HG03139 (cell line): Measurements from ENCODE around the gene ACOT8.
A peak's percentile ranks its signal among the peaks of the same experiment; 100 is the strongest.
"Not testable (repeated sequence)": the region's sequence is repeated elsewhere in the genome, so short reads cannot be mapped to it uniquely, and the experiment has no call there.

ENCODE experiments used
- ATAC-seq: cut with Tn5 transposase; IDR thresholded peaks from one replicate; pipeline ENCODE4 v1.9.1; 2021; ENCODE audit not compliant: unreplicated experiment

ACOT8 gene

DNA sequence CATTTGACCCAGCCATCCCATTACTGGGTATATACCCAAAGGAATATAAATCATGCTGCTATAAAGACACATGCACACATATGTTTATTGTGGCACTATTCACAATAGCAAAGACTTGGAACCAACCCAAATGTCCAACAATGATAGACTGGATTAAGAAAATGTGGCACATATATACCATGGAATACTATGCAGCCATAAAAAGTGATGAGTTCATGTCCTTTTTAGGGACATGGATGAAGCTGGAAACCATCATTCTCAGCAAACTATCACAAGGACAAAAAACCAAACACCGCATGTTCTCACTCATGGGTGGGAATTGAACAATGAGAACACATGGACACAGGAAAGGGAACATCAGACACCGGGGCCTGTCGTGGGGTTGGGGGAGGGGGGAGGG lies 59.2 kb downstream of the ACOT8 start:
- not testable (repeated sequence) for ATAC-seq

DNA sequence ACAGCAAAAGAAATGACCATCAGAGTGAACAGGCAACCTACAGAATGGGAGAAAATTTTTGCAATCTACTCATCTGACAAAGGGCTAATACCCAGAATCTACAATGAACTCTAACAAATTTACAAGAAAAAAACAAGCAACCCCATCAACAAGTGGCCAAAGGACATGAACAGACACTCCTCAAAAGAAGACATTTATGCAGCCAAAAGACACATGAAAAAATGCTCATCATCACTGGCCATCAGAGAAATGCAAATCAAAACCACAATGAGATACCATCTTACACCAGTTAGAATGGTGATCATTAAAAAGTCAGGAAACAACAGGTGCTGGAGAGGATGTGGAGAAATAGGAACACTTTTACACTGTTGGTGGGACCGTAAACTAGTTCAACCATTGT lies 59.7 kb downstream of the ACOT8 start:
- not testable (repeated sequence) for ATAC-seq

DNA sequence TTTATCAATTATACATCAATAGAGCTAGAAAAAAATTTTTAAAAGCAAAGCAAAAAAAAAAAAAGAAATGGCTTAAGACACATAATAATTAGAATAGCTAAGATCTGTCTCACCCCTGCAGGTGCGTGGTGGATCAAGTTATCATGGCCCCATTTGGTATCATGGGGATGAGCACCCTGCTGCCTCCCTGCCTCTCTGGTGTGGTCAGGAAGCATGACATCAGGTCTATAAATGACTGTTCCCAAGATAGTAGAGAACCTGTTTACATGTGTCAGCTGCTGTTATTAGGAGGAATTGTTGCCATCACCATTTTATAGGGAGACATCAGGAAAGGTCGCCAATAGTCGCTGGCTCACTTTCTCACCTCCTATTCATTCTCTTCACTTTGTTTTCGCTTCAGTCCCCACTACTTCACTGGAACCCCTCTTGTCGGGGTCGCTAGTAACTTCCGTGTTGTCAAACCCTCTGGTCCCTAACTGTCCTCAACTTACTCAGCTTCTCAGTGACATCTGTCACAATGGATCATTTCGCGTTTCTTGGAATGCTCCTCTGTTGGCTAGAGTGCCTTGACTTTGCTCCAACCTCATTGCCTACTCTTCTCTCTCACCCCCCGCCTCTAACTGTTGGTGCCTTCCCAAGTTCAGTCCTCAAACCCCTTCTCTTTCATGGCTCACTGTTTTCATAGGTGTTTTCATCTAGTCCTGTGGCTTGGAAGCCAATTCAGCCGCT lies 60.7 kb downstream of the ACOT8 start:
- ATAC-seq = no peak

DNA sequence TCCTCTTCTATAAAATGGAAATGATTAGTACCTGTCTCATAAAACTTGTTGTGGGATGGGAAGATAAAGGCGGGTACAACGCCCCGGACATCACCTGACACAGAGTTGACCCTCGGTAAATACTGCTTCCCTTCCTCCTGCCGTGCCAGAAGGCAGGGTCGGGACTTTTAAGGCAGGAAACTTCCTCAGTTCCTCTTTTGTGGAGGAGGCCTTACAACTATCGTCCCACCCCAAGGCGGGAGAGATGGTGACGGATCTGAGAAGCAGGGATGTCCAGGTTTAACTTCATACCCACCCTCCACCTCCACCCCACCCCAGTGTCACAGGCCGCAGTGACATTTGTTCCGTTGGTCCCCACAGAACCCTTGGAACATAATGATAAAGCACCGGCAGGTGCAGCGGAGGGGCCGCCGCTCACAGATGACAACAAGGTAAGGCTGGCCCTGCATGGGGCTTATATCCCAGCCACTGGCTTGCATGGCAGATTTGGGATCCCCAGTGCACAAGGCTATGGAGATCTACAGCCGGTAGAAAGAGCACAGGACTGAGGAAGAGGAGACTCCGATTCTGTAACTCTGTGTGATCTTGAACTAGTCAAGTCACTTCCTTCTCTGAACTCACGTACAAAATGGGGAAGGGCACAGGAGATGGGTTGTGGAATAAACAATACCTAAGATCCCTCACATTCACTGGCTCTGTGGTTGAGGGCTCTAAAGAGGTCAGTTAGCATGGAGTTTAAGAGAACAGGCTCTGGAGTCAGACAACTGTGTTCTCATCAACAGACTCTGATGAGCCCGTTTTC lies 64.7 kb downstream of the ACOT8 start:
- ATAC-seq = peak; percentile 12
